Liver (tissue), 9 donors: Measurements from ENCODE around the gene MAP4K2. TPM values are rescaled to one million over a fixed set of nuclear protein-coding genes. Genes with fewer than 3 reads are reported as not detected.
A peak's percentile ranks its signal among the peaks of the same experiment; 100 is the strongest.

Experiments
- DNase-seq: peaks from one replicate; pipeline ENCODE4 v3.0.0-alpha.2; 2017; ENCODE audit warnings: low spot score
- H3K27ac ChIP-seq, 2 donors: one replicate each; pipeline ENCODE4 v1.7.0; 2013; ENCODE audit warnings: inconsistent platforms in 2 of 2, low read length in 2 of 2, control low read depth in 1 of 2, low read depth in 1 of 2, mild to moderate bottlenecking in 1 of 2
- H3K27me3 ChIP-seq, 4 donors: one replicate each; pipeline versions ENCODE4 v1.6.1 to v1.7.0; 2013; ENCODE audit warnings: low read length in 3 of 4, inconsistent platforms in 1 of 4, mild to moderate bottlenecking in 1 of 4, moderate library complexity in 1 of 4; ENCODE audit not compliant: control insufficient read depth in 4 of 4, insufficient read depth in 4 of 4
- H3K36me3 ChIP-seq, 4 donors: one replicate each; pipeline versions ENCODE4 v1.6.1 to v1.7.0; 2013; ENCODE audit warnings: low read length in 3 of 4, mild to moderate bottlenecking in 3 of 4, low read depth in 1 of 4, moderate library complexity in 1 of 4; ENCODE audit not compliant: control insufficient read depth in 4 of 4, insufficient read depth in 3 of 4
- H3K4me1 ChIP-seq, 4 donors: one replicate each; pipeline versions ENCODE4 v1.6.1 to v1.7.0; 2013; ENCODE audit warnings: low read length in 3 of 4, mild to moderate bottlenecking in 3 of 4, moderate library complexity in 1 of 4; ENCODE audit not compliant: control insufficient read depth in 4 of 4, insufficient read depth in 4 of 4
- H3K4me3 ChIP-seq, 3 donors: one replicate each; pipeline versions ENCODE4 v1.6.1 to v1.7.0; 2013; ENCODE audit warnings: low read length in 3 of 3, control low read depth in 1 of 3, low read depth in 1 of 3, mild to moderate bottlenecking in 1 of 3
- H3K9ac ChIP-seq, 2 donors: one replicate each; pipeline ENCODE4 v1.7.0; 2013; ENCODE audit warnings: low read length in 2 of 2, mild to moderate bottlenecking in 2 of 2, moderate library complexity in 2 of 2, control low read depth in 1 of 2, low read depth in 1 of 2
- H3K9me3 ChIP-seq, 4 donors: one replicate each; pipeline versions ENCODE4 v1.6.1 to v1.7.0; 2013; ENCODE audit warnings: low read length in 3 of 4; ENCODE audit not compliant: control insufficient read depth in 4 of 4
- ATF3 ChIP-seq: IDR thresholded peaks from 2 replicates; pipeline ENCODE4 v1.6.1; 2016; ENCODE audit warnings: antibody characterized with exemption
- CTCF ChIP-seq: fragments of 150-350 bp; IDR thresholded peaks from 2 replicates; pipeline ENCODE4 v1.5.1; 2017; ENCODE audit warnings: improper control_type of control experiment, low read depth, low read length; ENCODE audit not compliant: missing input control
- EGR1 ChIP-seq, 2 donors: IDR thresholded peaks; 2 replicates each; pipeline ENCODE4 v1.6.1; 2016 to 2018; ENCODE audit warnings: antibody characterized with exemption in 2 of 2, low read depth in 2 of 2
- FOXA1 ChIP-seq: IDR thresholded peaks from 2 replicates; pipeline ENCODE4 v1.6.1; 2016; ENCODE audit warnings: antibody characterized with exemption
- HNF4A ChIP-seq, 2 donors: conservative IDR thresholded peaks; 2 replicates each; pipeline ENCODE4 v1.6.1; 2016; ENCODE audit warnings: antibody characterized with exemption in 2 of 2, mild to moderate bottlenecking in 2 of 2
- JUND ChIP-seq, 2 donors: IDR thresholded peaks; 2 replicates each; pipeline ENCODE4 v1.6.1; 2016; ENCODE audit warnings: antibody characterized with exemption in 2 of 2
- NR2F2 ChIP-seq: IDR thresholded peaks from 2 replicates; pipeline ENCODE4 v1.6.1; 2016; ENCODE audit warnings: antibody characterized with exemption
- RAD21 ChIP-seq, 2 donors: IDR thresholded peaks; 2 replicates each; pipeline ENCODE4 v1.6.1; 2016; ENCODE audit warnings: antibody characterized with exemption in 2 of 2, mild to moderate bottlenecking in 2 of 2
- RXRA ChIP-seq, 2 donors: IDR thresholded peaks; 2 replicates each; pipeline ENCODE4 v1.6.1; 2017 to 2018; ENCODE audit warnings: antibody characterized with exemption in 2 of 2, mild to moderate bottlenecking in 1 of 2
- SP1 ChIP-seq: IDR thresholded peaks from 2 replicates; pipeline ENCODE4 v1.6.1; 2018; ENCODE audit warnings: antibody characterized with exemption, mild to moderate bottlenecking
- TAF1 ChIP-seq: conservative IDR thresholded peaks from 2 replicates; pipeline ENCODE4 v1.6.1; 2016; ENCODE audit warnings: antibody characterized with exemption, mild to moderate bottlenecking
- YY1 ChIP-seq: IDR thresholded peaks from 2 replicates; pipeline ENCODE4 v1.6.1; 2016; ENCODE audit warnings: antibody characterized with exemption, mild to moderate bottlenecking
- WGBS: extraction: QIAGEN DNeasy Blood & Tissue Kit; methylation state at CpG from one replicate; pipeline ENCODE4 v1.1.7; 2013; 5-methylcytosine and 5-hydroxymethylcytosine counted together
- polyA plus RNA-seq, 2 donors: library from polyadenylated mRNA; stranded (reverse) in 1 of 2; unstranded in 1 of 2; fragments of 200-250 nt in 1 of 2; fragments of >200 nt in 1 of 2; fragmentation: Nextera tagmentation in 1 of 2; extraction: Ambion mirVana in 1 of 2; gene quantifications; one replicate each; pipeline versions ENCODE4 v1.2.1 to v1.2.3, GENCODE V29; 2013 to 2015
- total RNA-seq, 2 donors: library from RNA; depleted of rRNA; stranded (reverse); fragments of >200 nt; gene quantifications; one replicate each; pipeline ENCODE4 v1.2.3, GENCODE V29; 2014
- TF ChIP-seq, protein P1 (sequence below): IDR thresholded peaks from 2 replicates; pipeline ENCODE4 v1.6.1; 2016; ENCODE audit warnings: antibody characterized with exemption, mild to moderate bottlenecking
- TF ChIP-seq, protein P2 (sequence below): IDR thresholded peaks from 2 replicates; pipeline ENCODE4 v1.6.1; 2016; ENCODE audit warnings: antibody characterized with exemption
- TF ChIP-seq, protein P3 (sequence below): IDR thresholded peaks from 2 replicates; pipeline ENCODE4 v1.6.1; 2016; ENCODE audit warnings: antibody characterized with exemption
- donor health status: healthy.
- donor health status: healthy.
- donor health status: healthy.
- donor health status: healthy.
- donor health status: healthy.

Gene MAP4K2
- total and polyA plus RNA-seq, 4 donors, result 2.1 to 6.9 (median 3.5) TPM

DNA sequence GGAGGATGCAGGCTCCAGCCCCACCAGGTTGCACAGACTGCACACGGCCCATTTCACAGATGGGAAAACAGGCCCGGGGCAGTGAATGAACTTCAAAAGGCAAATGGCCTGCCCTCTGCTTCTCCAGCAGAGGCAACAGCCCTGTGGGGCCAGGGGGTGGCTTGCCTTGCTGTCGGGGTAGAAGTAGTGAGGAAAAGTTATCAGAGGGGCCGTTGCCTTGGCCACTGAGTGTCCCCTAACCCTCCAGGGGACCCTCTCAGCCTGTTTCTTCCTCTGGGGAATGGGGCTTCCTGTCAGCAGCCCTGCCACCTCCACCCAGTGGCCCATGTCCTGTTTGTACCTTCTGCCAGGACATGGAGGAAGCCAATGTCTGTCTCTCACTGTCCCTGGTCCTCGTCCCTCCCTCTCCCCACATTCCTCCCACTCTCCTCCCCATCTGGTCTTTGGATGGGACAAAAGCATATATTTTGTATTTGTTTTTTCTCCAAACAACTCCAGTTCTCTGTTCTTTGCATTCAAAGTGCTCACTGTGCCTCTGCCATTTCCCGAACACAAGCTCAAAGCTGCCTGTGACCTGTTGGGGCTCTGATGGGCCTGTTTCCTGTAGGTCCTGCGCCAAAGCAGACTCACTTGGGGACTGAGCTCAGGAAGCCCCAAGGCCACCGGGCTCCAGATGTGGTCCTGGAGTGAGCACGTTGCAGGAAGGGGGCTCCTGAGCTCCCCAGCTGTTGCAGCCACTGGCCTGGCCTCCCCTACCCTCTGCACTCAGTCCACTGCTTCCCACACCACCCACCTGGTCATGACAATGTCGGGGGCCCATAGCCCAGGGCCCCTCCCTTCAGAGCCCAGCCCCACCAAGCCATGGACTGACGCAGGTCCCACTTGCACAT lies 9.5 kb downstream of the MAP4K2 start:
- H3K4me1 ChIP-seq, result no peaks in the 10 kb centered on the region
- no peak overlapping the region for H3K4me3 ChIP-seq
- H3K9ac ChIP-seq, result no peak overlapping the region
- 78% methylated on average over 11 of the region's 11 CpGs for WGBS
- H3K27ac ChIP-seq, result peak overlapping the region in 1 of 2 donors; percentile 5
- TF ChIP-seq YY1 (no peak), RAD21 (IDR thresholded peaks at IDR 0.05) (no peak), JUND (IDR thresholded peaks at IDR 0.05) (no peak), SP1 (no peak), EGR1 (IDR thresholded peaks at IDR 0.05; ENCODE audit: low read depth in 2 of 2) (no peak), RXRA (IDR thresholded peaks at IDR 0.05) (no peak), HNF4A (conservative IDR thresholded peaks at IDR 0.05) (no peak), ATF3 (no peak), TAF1 (no peak), NR2F2 (no peak)
- TF ChIP-seq, protein P1, sequence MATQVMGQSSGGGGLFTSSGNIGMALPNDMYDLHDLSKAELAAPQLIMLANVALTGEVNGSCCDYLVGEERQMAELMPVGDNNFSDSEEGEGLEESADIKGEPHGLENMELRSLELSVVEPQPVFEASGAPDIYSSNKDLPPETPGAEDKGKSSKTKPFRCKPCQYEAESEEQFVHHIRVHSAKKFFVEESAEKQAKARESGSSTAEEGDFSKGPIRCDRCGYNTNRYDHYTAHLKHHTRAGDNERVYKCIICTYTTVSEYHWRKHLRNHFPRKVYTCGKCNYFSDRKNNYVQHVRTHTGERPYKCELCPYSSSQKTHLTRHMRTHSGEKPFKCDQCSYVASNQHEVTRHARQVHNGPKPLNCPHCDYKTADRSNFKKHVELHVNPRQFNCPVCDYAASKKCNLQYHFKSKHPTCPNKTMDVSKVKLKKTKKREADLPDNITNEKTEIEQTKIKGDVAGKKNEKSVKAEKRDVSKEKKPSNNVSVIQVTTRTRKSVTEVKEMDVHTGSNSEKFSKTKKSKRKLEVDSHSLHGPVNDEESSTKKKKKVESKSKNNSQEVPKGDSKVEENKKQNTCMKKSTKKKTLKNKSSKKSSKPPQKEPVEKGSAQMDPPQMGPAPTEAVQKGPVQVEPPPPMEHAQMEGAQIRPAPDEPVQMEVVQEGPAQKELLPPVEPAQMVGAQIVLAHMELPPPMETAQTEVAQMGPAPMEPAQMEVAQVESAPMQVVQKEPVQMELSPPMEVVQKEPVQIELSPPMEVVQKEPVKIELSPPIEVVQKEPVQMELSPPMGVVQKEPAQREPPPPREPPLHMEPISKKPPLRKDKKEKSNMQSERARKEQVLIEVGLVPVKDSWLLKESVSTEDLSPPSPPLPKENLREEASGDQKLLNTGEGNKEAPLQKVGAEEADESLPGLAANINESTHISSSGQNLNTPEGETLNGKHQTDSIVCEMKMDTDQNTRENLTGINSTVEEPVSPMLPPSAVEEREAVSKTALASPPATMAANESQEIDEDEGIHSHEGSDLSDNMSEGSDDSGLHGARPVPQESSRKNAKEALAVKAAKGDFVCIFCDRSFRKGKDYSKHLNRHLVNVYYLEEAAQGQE, result no peak
- TF ChIP-seq, protein P2, sequence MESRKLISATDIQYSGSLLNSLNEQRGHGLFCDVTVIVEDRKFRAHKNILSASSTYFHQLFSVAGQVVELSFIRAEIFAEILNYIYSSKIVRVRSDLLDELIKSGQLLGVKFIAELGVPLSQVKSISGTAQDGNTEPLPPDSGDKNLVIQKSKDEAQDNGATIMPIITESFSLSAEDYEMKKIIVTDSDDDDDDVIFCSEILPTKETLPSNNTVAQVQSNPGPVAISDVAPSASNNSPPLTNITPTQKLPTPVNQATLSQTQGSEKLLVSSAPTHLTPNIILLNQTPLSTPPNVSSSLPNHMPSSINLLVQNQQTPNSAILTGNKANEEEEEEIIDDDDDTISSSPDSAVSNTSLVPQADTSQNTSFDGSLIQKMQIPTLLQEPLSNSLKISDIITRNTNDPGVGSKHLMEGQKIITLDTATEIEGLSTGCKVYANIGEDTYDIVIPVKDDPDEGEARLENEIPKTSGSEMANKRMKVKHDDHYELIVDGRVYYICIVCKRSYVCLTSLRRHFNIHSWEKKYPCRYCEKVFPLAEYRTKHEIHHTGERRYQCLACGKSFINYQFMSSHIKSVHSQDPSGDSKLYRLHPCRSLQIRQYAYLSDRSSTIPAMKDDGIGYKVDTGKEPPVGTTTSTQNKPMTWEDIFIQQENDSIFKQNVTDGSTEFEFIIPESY, result no peak
- no peak for DNase-seq
- no peaks in the 10 kb centered on the region for H3K9me3 ChIP-seq
- peaks cover 0 to 8% (median 2%) of the 10 kb centered on the region in 4 donors for H3K36me3 ChIP-seq
- H3K27me3 ChIP-seq, result no peaks in the 10 kb centered on the region

GRCh38 chr11:64792482-64792881 lies 10.5 kb downstream of the MAP4K2 start:
- peaks cover 0 to 8% (median 2%) of the 10 kb centered on the region in 4 donors for H3K36me3 ChIP-seq
- H3K4me1 ChIP-seq, result peaks cover 0 to 2% (median 1%) of the 10 kb centered on the region in 4 donors
- no peak overlapping the region for H3K27ac ChIP-seq
- H3K27me3 ChIP-seq, result no peaks in the 10 kb centered on the region
- no peaks in the 10 kb centered on the region for H3K9me3 ChIP-seq
- no peak overlapping the region for H3K4me3 ChIP-seq
- H3K9ac ChIP-seq, result no peak overlapping the region
- WGBS, result 93% methylated on average over 4 of the region's 4 CpGs
- DNase-seq, result no peak
- TF ChIP-seq NR2F2 (no peak), TAF1 (no peak), FOXA1 (no peak), SP1 (no peak), RAD21 (IDR thresholded peaks at IDR 0.05) (no peak), EGR1 (IDR thresholded peaks at IDR 0.05; ENCODE audit: low read depth in 2 of 2) (no peak), YY1 (no peak), ATF3 (no peak), CTCF (no peak)
- TF ChIP-seq, protein P2, result no peak
- TF ChIP-seq, protein P3, sequence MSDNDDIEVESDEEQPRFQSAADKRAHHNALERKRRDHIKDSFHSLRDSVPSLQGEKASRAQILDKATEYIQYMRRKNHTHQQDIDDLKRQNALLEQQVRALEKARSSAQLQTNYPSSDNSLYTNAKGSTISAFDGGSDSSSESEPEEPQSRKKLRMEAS, result no peak
- TF ChIP-seq, protein P1, result no peak
